HepG2 (cell line): ENCODE measurements around the gene SH2D3C. TPM values are rescaled to one million over a fixed set of nuclear protein-coding genes. Genes with fewer than 3 reads are reported as not detected.
A peak's percentile ranks its signal among the peaks of the same experiment; 100 is the strongest.

Experiments used
- ARNTL ChIP-seq: sonication (generic); formaldehyde crosslinking; IDR thresholded peaks from 2 replicates; pipeline ENCODE4 v1.4.0; 2020; ENCODE audit warnings: mild to moderate bottlenecking, missing genetic modification reagents
- HNRNPK ChIP-seq: fragments of 200-400 bp; formaldehyde crosslinking; IDR thresholded peaks from 2 replicates; pipeline ENCODE4 v1.6.1; 2018; ENCODE audit warnings: low read length, low read depth, moderate library complexity, mild to moderate bottlenecking; ENCODE audit not compliant: poor library complexity, severe bottlenecking
- KLF16 ChIP-seq, 2 experiments: sonication (generic) in 1 of 2; formaldehyde crosslinking in 1 of 2; IDR thresholded peaks; 2 replicates each; pipeline versions ENCODE4 v1.6.1 to v1.8.0; 2016 to 2023; ENCODE audit warnings: missing genetic modification reagents in 2 of 2, missing compliant biosample characterization in 1 of 2
- MEIS2 ChIP-seq: sonication (generic); formaldehyde crosslinking; IDR thresholded peaks from 2 replicates; pipeline ENCODE4 v1.9.0; 2021; ENCODE audit warnings: mild to moderate bottlenecking, missing genetic modification reagents
- SOX13 ChIP-seq, 3 experiments: fragments of 450-650 bp in 1 of 3; sonication (generic) in 1 of 3; formaldehyde crosslinking in 1 of 3; IDR thresholded peaks in 2 of 3; conservative IDR thresholded peaks in 1 of 3; 2 replicates each; pipeline versions ENCODE4 v1.5.0 to v1.6.1; 2016 to 2020; ENCODE audit warnings: antibody characterized with exemption in 1 of 3, mild to moderate bottlenecking in 1 of 3, missing compliant biosample characterization in 1 of 3, missing genetic modification reagents in 1 of 3, moderate library complexity in 1 of 3
- SOX5 ChIP-seq: IDR thresholded peaks from 2 replicates; pipeline ENCODE4 v1.6.1; 2016; ENCODE audit warnings: borderline replicate concordance
- SP1 ChIP-seq, 2 experiments: fragments of 450-650 bp in 1 of 2; sonication (generic) in 1 of 2; formaldehyde crosslinking in 1 of 2; IDR thresholded peaks; 2 replicates each; pipeline versions ENCODE4 v1.4.0 to v1.6.1; 2016 to 2020; ENCODE audit warnings: missing genetic modification reagents in 1 of 2
- TEAD2 ChIP-seq: sonication (generic); formaldehyde crosslinking; IDR thresholded peaks from 2 replicates; pipeline ENCODE4 v1.9.0; 2021; ENCODE audit warnings: missing genetic modification reagents
- ZFY ChIP-seq: sonication (generic); formaldehyde crosslinking; IDR thresholded peaks from 2 replicates; pipeline ENCODE4 v1.4.0; 2020; ENCODE audit warnings: missing genetic modification reagents
- ZSCAN29 ChIP-seq: sonication (generic); formaldehyde crosslinking; conservative IDR thresholded peaks from 2 replicates; pipeline ENCODE4 v1.4.0; 2020; ENCODE audit warnings: mild to moderate bottlenecking, missing genetic modification reagents
- polyA plus RNA-seq, 8 experiments: library from polyadenylated mRNA; depleted of rRNA in 3 of 8; stranded (reverse) in 7 of 8; unstranded in 1 of 8; fragments of >200 nt; fragmentation: Illumina TruSeq in 4 of 8; extraction: Trizol in 4 of 8; gene quantifications; 2 replicates each; pipeline versions ENCODE4 v1.2.1 to v1.2.3, GENCODE V29; 2011 to 2016; ENCODE audit warnings: low read depth in 4 of 8, missing spikeins in 1 of 8, mixed read lengths in 1 of 8; ENCODE audit not compliant: insufficient read depth in 1 of 8
- total RNA-seq, 5 experiments: library from RNA; depleted of rRNA; stranded (reverse); fragments of >200 nt; fragmentation: Illumina TruSeq; extraction: Trizol; gene quantifications; 2 replicates each; pipeline ENCODE4 v1.2.3, GENCODE V29; 2016; ENCODE audit warnings: low read depth in 1 of 5
- TF ChIP-seq, protein P1 (sequence below): sonication (generic); formaldehyde crosslinking; IDR thresholded peaks from 2 replicates; pipeline ENCODE4 v1.5.0; 2020; ENCODE audit warnings: mild to moderate bottlenecking, missing genetic modification reagents, moderate library complexity
- TF ChIP-seq, protein P2 (sequence below): sonication (generic); formaldehyde crosslinking; IDR thresholded peaks from 2 replicates; pipeline ENCODE4 v1.5.1; 2020; ENCODE audit warnings: missing genetic modification reagents, mild to moderate bottlenecking, borderline replicate concordance
- TF ChIP-seq, protein P3 (sequence below), 2 experiments: sonication (generic) in 1 of 2; formaldehyde crosslinking in 1 of 2; IDR thresholded peaks; 2 replicates each; pipeline versions ENCODE4 v1.4.0 to v1.6.1; 2018 to 2020; ENCODE audit warnings: missing genetic modification reagents in 2 of 2, borderline replicate concordance in 1 of 2, low read depth in 1 of 2, mild to moderate bottlenecking in 1 of 2, missing biosample characterization in 1 of 2
- TF ChIP-seq, protein P4 (sequence below): sonication (generic); formaldehyde crosslinking; IDR thresholded peaks from 2 replicates; pipeline ENCODE4 v1.5.1; 2020; ENCODE audit warnings: mild to moderate bottlenecking, missing genetic modification reagents, moderate library complexity
- TF ChIP-seq, protein P5 (sequence below), 2 experiments: sonication (generic) in 1 of 2; formaldehyde crosslinking in 1 of 2; IDR thresholded peaks; 2 replicates each; pipeline versions ENCODE4 v1.4.0 to v1.6.1; 2016 to 2020; ENCODE audit warnings: borderline replicate concordance in 1 of 2, low read depth in 1 of 2, mild to moderate bottlenecking in 1 of 2, missing genetic modification reagents in 1 of 2

SH2D3C gene
- total and polyA plus RNA-seq, 2 of the 13 experiments (the other 11 are each of a cell fraction or from before 2014, with no cell fraction given): not detected

DNA sequence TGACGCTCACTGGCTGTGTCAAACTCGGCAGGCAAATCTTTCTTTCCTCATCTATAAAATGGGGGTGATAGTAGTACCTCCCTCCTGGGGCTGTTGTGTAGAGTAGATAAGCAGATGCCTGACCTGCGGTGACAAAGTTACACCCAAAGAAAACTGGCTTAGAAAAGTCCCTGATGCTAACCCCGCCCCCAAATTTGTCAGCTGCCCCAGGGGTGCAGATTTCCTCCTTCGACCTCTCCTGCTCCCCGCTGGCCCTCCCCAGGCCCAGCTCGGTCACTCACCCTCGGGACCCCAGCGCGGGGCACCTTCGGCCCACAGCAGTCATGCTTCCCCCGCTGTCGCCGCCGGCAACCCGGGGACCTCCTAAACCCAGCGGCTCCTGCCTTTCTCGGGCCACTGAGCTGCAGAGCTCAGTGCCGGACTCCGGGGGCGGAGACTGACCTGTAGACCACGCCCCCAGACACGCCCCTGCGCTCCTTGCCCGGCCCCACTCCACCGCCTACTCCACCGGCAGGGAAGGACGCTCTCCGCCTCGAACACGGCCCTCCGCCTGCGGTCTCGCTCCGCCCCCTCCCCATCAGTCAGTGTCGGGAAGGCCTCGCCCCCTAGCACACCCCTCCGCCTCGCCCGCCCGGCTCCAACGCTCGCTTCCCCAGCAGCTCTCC is 7.4 kb downstream of the SH2D3C start (continued):
- TF ChIP-seq, protein P1, sequence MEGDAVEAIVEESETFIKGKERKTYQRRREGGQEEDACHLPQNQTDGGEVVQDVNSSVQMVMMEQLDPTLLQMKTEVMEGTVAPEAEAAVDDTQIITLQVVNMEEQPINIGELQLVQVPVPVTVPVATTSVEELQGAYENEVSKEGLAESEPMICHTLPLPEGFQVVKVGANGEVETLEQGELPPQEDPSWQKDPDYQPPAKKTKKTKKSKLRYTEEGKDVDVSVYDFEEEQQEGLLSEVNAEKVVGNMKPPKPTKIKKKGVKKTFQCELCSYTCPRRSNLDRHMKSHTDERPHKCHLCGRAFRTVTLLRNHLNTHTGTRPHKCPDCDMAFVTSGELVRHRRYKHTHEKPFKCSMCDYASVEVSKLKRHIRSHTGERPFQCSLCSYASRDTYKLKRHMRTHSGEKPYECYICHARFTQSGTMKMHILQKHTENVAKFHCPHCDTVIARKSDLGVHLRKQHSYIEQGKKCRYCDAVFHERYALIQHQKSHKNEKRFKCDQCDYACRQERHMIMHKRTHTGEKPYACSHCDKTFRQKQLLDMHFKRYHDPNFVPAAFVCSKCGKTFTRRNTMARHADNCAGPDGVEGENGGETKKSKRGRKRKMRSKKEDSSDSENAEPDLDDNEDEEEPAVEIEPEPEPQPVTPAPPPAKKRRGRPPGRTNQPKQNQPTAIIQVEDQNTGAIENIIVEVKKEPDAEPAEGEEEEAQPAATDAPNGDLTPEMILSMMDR (CRISPR knock-in tag): 0 out of 2 replicates have a peak, but pooled peaks have one; percentile 26
- TF ChIP-seq SOX5 (CRISPR knock-in tag) (0 out of 2 replicates have a peak, but pooled peaks have one; percentile 23), MEIS2 (CRISPR knock-in tag) (peak; percentile 93), KLF16 (CRISPR knock-in tag; IDR thresholded peaks at IDR 0.05) (no peak), HNRNPK (peak; percentile 64), SOX13 (IDR thresholded peaks at IDR 0.05) (no peak), SOX13 (CRISPR knock-in tag; conservative IDR thresholded peaks at IDR 0.05 in 1 of 2, IDR thresholded peaks at IDR 0.05 in 1 of 2) (0 out of 4 replicates have a peak, but pooled peaks of 1 of the 2 experiments have one; percentile 22), TEAD2 (CRISPR knock-in tag) (no peak), ARNTL (CRISPR knock-in tag) (no peak), SP1 (IDR thresholded peaks at IDR 0.05) (peak; percentile 85), SP1 (CRISPR knock-in tag; IDR thresholded peaks at IDR 0.05) (peak; percentile 91), ZSCAN29 (no peak), ZFY (CRISPR knock-in tag) (0 out of 2 replicates have a peak, but pooled peaks have one; percentile 16)
- TF ChIP-seq, protein P2, sequence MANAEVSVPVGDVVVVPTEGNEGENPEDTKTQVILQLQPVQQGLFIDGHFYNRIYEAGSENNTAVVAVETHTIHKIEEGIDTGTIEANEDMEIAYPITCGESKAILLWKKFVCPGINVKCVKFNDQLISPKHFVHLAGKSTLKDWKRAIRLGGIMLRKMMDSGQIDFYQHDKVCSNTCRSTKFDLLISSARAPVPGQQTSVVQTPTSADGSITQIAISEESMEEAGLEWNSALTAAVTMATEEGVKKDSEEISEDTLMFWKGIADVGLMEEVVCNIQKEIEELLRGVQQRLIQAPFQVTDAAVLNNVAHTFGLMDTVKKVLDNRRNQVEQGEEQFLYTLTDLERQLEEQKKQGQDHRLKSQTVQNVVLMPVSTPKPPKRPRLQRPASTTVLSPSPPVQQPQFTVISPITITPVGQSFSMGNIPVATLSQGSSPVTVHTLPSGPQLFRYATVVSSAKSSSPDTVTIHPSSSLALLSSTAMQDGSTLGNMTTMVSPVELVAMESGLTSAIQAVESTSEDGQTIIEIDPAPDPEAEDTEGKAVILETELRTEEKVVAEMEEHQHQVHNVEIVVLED (CRISPR knock-in tag): 0 out of 2 replicates have a peak, but pooled peaks have one; percentile 39
- TF ChIP-seq, protein P3, sequence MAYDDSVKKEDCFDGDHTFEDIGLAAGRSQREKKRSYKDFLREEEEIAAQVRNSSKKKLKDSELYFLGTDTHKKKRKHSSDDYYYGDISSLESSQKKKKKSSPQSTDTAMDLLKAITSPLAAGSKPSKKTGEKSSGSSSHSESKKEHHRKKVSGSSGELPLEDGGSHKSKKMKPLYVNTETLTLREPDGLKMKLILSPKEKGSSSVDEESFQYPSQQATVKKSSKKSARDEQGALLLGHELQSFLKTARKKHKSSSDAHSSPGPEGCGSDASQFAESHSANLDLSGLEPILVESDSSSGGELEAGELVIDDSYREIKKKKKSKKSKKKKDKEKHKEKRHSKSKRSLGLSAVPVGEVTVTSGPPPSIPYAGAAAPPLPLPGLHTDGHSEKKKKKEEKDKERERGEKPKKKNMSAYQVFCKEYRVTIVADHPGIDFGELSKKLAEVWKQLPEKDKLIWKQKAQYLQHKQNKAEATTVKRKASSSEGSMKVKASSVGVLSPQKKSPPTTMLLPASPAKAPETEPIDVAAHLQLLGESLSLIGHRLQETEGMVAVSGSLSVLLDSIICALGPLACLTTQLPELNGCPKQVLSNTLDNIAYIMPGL (CRISPR knock-in tag; IDR thresholded peaks at IDR 0.05; ENCODE audit: borderline replicate concordance in 1 of 2, low read depth in 1 of 2): peak; percentile 26 to 30; a peak in 1 of 4 replicates
- TF ChIP-seq, protein P4, sequence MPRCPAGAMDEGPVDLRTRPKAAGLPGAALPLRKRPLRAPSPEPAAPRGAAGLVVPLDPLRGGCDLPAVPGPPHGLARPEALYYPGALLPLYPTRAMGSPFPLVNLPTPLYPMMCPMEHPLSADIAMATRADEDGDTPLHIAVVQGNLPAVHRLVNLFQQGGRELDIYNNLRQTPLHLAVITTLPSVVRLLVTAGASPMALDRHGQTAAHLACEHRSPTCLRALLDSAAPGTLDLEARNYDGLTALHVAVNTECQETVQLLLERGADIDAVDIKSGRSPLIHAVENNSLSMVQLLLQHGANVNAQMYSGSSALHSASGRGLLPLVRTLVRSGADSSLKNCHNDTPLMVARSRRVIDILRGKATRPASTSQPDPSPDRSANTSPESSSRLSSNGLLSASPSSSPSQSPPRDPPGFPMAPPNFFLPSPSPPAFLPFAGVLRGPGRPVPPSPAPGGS: no peak
- TF ChIP-seq, protein P5, sequence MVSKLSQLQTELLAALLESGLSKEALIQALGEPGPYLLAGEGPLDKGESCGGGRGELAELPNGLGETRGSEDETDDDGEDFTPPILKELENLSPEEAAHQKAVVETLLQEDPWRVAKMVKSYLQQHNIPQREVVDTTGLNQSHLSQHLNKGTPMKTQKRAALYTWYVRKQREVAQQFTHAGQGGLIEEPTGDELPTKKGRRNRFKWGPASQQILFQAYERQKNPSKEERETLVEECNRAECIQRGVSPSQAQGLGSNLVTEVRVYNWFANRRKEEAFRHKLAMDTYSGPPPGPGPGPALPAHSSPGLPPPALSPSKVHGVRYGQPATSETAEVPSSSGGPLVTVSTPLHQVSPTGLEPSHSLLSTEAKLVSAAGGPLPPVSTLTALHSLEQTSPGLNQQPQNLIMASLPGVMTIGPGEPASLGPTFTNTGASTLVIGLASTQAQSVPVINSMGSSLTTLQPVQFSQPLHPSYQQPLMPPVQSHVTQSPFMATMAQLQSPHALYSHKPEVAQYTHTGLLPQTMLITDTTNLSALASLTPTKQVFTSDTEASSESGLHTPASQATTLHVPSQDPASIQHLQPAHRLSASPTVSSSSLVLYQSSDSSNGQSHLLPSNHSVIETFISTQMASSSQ (IDR thresholded peaks at IDR 0.05; ENCODE audit: low read depth): no peak
- TF ChIP-seq, protein P5 (CRISPR knock-in tag; IDR thresholded peaks at IDR 0.05; ENCODE audit: borderline replicate concordance): 0 out of 2 replicates have a peak, but pooled peaks have one; percentile 22
